ENCODE measurements around the gene SLX9.

SLX9 gene

GRCh38 chr21:44947111-44947929 lies 7.5 kb downstream of the SLX9 start:
- no peak for DNase-seq (ENCODE audit: low read depth in 3 of 3)

GRCh38 chr21:44947930-44948331 lies 8.1 kb downstream of the SLX9 start:
- no peak for DNase-seq (ENCODE audit: low read depth in 3 of 3)

GRCh38 chr21:44948426-44949120 lies 8.7 kb downstream of the SLX9 start:
- DNase-seq (ENCODE audit: low read depth in 3 of 3) = no peak

GRCh38 chr21:44949161-44949778 lies 9.4 kb downstream of the SLX9 start:
- no peak for DNase-seq (ENCODE audit: low read depth in 3 of 3)

- DNase-seq (ENCODE audit: low read depth in 3 of 3) = peak in 2 of 3 experiments; percentile 63 to 75
These were observed 10.0 kb downstream of the SLX9 start for GRCh38 chr21:44949779-44950198.

- DNase-seq (ENCODE audit: low read depth in 3 of 3) = no peak
These were observed 10.5 kb downstream of the SLX9 start for GRCh38 chr21:44950351-44950750.

GRCh38 chr21:44951186-44951915 lies 11.5 kb downstream of the SLX9 start:
- DNase-seq (ENCODE audit: low read depth in 3 of 3) = no peak

- no peak for DNase-seq (ENCODE audit: low read depth in 3 of 3)
These were observed 12.5 kb downstream of the SLX9 start for GRCh38 chr21:44952116-44952928.

GRCh38 chr21:44952929-44953627 lies 13.2 kb downstream of the SLX9 start:
- DNase-seq (ENCODE audit: low read depth in 3 of 3) = no peak

- no peak for DNase-seq (ENCODE audit: low read depth in 3 of 3)
These were observed 13.8 kb downstream of the SLX9 start for GRCh38 chr21:44953628-44954021.

GRCh38 chr21:44954281-44954771 lies 14.5 kb downstream of the SLX9 start:
- DNase-seq (ENCODE audit: low read depth in 3 of 3) = no peak

- DNase-seq (ENCODE audit: low read depth in 3 of 3) = no peak
These were observed 15.4 kb downstream of the SLX9 start for GRCh38 chr21:44955141-44955797.

- DNase-seq (ENCODE audit: low read depth in 3 of 3) = no peak
These were observed 16.0 kb downstream of the SLX9 start for GRCh38 chr21:44955798-44956175.

- no peak for DNase-seq (ENCODE audit: low read depth in 3 of 3)
These were observed 16.7 kb downstream of the SLX9 start for GRCh38 chr21:44956356-44957046.

- DNase-seq (ENCODE audit: low read depth in 3 of 3) = no peak
These were observed 17.4 kb downstream of the SLX9 start for GRCh38 chr21:44957047-44957831.

- DNase-seq (ENCODE audit: low read depth in 3 of 3) = no peak
These were observed 18.1 kb downstream of the SLX9 start for GRCh38 chr21:44957901-44958451.

GRCh38 chr21:44958471-44959191 lies 18.8 kb downstream of the SLX9 start:
- DNase-seq (ENCODE audit: low read depth in 3 of 3) = no peak

Measured in stimulated activated CD4-positive, alpha-beta T cell treated with anti-CD3 and anti-CD28 coated beads, TNF-alpha, amount 100 ng/mL, for 4 hours (primary cell).